Epithelial cell of esophagus (primary cell): ENCODE results near the gene SLC44A1.
A peak's percentile ranks its signal among the peaks of the same experiment; 100 is the strongest.

ENCODE experiments used
- DNase-seq: peaks from one replicate; pipeline ENCODE4 v3.0.0; 2010; ENCODE audit warnings: low read depth
- H3K4me3 ChIP-seq: 2 replicates; pipeline ENCODE4 v1.5.1; 2011; ENCODE audit warnings: mild to moderate bottlenecking, low read length, control low read depth
- CTCF ChIP-seq: IDR thresholded peaks from 2 replicates; pipeline ENCODE4 v1.5.1; 2011; ENCODE audit warnings: low read depth, mild to moderate bottlenecking, low read length, control low read depth, inconsistent platforms; ENCODE audit not compliant: insufficient read depth; ENCODE audit errors: missing control alignments

SLC44A1 gene

GRCh38 chr9:105421864-105422263 is 177.4 kb downstream of the SLC44A1 start:
- TF ChIP-seq CTCF: no peak
- DNase-seq: no peak
- H3K4me3 ChIP-seq: no peak overlapping the region

DNA sequence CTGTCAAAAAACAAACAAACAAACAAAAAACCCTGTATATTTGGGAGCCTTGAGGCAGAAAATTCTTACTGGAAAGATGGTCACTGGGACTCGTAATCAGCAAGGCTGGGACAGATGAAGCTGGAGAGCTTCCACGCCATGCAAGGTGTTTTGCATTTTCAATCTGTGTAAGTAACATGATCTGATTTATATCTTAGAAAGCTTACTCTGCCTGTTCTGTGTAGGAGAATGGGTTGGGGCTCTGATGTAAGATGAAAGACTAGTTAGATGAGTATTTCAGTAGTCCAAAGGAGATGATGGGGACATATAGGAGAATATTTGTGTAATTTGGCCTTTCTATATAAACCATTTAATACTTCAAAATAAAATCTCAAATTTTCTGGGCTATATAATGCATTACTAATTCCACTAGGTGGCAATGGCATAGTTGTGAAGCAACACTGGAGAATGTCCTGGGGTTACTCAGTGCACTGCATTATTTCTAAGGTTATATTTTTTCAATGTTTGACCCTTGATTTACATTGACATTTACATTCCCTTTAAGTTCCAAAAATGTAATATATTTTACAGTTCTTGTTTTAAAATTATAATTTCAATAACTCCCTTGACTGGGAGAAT is 181.5 kb downstream of the SLC44A1 start:
- peak; percentile 51 for TF ChIP-seq CTCF

DNA sequence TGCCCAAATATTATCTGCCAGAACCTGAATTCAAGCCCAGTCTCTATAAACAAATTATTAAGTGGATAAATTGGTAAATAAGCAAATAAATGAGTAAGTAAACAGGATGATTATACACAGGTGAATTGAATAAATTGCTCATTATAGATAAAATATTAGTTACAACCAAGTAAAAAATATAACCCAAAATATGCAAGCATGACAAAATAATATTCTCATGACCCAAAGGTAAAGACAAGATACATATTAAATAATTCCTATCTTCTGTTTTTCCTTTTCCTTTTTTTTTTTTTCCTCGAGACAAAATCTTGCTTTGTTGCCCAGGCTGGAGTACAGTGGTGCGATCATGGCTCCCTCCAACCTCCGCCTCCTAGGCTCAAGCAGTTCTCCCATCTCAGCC is 182.2 kb downstream of the SLC44A1 start:
- DNase-seq: no peak
- H3K4me3 ChIP-seq: no peak overlapping the region
- TF ChIP-seq CTCF: no peak

More for the DNA sequence above, 181.5 kb downstream of the SLC44A1 start:
- H3K4me3 ChIP-seq: no peak overlapping the region
- DNase-seq: peak; percentile 38

DNA sequence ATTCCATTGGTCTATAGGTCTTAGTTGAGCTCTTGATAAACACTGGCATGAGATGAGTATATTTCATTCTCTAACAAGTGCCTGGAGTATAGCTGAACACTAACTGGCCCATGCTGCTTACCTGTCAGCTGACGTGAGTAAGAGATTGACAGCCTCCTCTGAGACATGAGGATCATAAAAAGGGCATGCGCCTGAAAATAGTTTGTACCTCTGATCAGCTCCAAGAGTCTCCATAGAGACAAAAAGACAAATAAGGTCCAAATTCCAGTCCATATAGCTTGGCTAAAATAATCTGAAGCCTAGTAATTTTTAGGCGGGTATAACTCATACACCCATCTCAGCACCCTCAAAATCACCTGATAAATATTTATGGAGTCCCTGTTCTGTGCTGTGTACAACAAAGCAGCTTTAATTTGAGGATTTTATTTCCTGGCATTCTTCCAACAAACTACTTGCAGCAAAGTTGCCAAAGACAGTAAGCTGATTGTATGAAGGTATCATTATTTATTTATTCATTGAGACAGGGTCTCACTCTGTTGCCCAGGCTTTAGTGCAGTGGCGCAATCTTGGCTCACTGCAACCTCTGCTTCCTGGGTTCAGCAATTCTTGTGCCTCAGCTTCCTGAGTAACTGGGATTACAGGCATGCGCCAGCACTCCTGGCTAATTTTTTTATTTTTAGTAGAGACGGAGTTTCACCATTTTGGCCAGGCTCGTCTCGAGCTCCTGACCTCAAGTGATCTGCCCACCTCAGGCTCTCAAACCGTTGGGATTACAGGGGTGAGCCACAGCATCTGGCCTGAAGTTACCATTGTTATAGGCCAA is 187.2 kb downstream of the SLC44A1 start:
- no peak for DNase-seq
- no peak overlapping the region for H3K4me3 ChIP-seq
- TF ChIP-seq CTCF: no peak

GRCh38 chr9:105432247-105432842 is 187.9 kb downstream of the SLC44A1 start:
- no peak for TF ChIP-seq CTCF
- no peak overlapping the region for H3K4me3 ChIP-seq
- no peak for DNase-seq

DNA sequence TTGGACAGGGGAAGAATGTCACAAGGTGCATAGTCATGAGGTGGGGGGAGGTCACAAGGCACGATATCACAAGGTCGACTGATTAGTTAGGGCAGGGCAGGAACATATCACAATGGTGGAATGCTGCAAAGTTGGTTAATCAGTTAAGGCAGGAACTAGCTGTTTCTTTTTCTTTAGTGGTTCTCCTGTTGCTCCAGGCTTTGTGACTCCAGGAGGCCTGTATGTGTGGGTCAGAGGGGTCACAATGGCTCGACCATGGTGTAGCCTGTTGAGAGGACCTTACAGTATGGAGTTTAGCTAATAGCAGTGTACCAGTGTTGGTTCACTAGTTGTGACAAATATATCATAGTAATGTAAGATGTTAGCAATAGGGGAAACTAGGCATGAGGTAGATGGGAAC is 191.0 kb downstream of the SLC44A1 start:
- H3K4me3 ChIP-seq: no peak overlapping the region
- no peak for TF ChIP-seq CTCF

GRCh38 chr9:105436783-105437182 is 192.3 kb downstream of the SLC44A1 start:
- no peak for DNase-seq
- no peak overlapping the region for H3K4me3 ChIP-seq
- no peak for TF ChIP-seq CTCF

More for the DNA sequence above, 191.0 kb downstream of the SLC44A1 start:
- DNase-seq: no peak
